Kidney epithelial cell (primary cell): Measurements from ENCODE around the gene HMCN1. TPM values are rescaled to one million over a fixed set of nuclear protein-coding genes. Genes with fewer than 3 reads are reported as not detected.
A peak's percentile ranks its signal among the peaks of the same experiment; 100 is the strongest.

Source experiments
- DNase-seq: peaks from one replicate; pipeline ENCODE4 v3.0.0-alpha.2; 2010; ENCODE audit warnings: low read depth
- H3K27me3 ChIP-seq: 2 replicates; pipeline ENCODE4 v1.6.0; 2011; ENCODE audit warnings: low read length; ENCODE audit not compliant: control insufficient read depth, insufficient read depth
- H3K36me3 ChIP-seq: 2 replicates; pipeline ENCODE4 v1.5.1; 2011; ENCODE audit warnings: low read length; ENCODE audit not compliant: control insufficient read depth, insufficient read depth
- H3K4me3 ChIP-seq: 2 replicates; pipeline ENCODE4 v1.5.1; 2011; ENCODE audit warnings: low read depth, mild to moderate bottlenecking, control low read depth, low read length
- total RNA-seq: library from RNA; depleted of rRNA; stranded (reverse); fragments of >200 nt; gene quantifications from 2 replicates; pipeline ENCODE4 v1.2.3, GENCODE V29; 2015
- TF ChIP-seq, protein P1 (sequence below): IDR thresholded peaks from 2 replicates; pipeline ENCODE4 v1.5.1; 2011; ENCODE audit warnings: mild to moderate bottlenecking, moderate library complexity, low read length, control low read depth, inconsistent platforms; ENCODE audit not compliant: insufficient read depth, poor library complexity, severe bottlenecking

Gene HMCN1
- total RNA-seq, 1 donor from 2014 or later = 1.3 TPM

DNA sequence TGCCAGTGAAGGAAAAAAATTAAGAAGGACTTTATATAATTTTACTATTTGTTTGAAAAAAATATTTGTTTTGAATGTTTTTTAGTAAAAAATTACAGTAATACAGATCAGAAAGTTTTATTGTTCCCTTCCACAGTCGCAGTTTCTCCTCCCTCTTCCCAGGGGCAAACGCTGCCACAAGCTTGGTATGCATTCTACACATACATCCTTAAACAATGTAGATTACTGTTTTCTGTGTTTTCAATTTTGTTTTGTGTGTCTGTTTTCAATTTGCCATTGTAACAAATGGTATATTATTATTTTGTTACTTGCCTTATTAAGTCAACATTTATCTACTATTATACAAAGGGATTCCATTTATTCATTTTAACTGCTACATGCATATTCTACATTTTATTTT, 257.1 kb downstream of the HMCN1 start:
- TF ChIP-seq, protein P1, sequence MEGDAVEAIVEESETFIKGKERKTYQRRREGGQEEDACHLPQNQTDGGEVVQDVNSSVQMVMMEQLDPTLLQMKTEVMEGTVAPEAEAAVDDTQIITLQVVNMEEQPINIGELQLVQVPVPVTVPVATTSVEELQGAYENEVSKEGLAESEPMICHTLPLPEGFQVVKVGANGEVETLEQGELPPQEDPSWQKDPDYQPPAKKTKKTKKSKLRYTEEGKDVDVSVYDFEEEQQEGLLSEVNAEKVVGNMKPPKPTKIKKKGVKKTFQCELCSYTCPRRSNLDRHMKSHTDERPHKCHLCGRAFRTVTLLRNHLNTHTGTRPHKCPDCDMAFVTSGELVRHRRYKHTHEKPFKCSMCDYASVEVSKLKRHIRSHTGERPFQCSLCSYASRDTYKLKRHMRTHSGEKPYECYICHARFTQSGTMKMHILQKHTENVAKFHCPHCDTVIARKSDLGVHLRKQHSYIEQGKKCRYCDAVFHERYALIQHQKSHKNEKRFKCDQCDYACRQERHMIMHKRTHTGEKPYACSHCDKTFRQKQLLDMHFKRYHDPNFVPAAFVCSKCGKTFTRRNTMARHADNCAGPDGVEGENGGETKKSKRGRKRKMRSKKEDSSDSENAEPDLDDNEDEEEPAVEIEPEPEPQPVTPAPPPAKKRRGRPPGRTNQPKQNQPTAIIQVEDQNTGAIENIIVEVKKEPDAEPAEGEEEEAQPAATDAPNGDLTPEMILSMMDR = no peak
- no peak for DNase-seq

DNA sequence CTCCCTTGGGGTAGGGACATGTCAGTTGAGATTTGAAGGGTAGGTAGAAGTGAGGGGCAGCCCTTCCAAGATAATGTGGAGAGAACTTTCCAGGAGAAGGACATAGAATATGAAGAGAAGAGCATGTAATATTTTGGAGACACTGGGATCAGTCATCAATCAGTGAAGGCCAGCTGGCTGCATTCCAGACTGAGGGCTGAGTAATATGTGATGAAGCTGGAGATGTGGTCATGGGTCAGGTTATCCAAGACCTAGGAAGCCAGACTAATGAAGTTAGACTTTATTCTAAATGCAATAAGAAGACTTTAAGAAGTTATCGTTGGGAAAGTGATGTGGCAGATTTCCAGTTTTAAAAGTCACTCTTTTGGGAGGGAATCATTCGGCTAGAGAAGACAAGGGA, 262.0 kb downstream of the HMCN1 start:
- TF ChIP-seq, protein P1 = no peak

More for the DNA sequence above, 257.1 kb downstream of the HMCN1 start:
- Histone ChIP-seq H3K36me3 (no peaks in the 10 kb centered on the region), H3K4me3 (no peak overlapping the region), H3K27me3 (no peaks in the 10 kb centered on the region)

DNA sequence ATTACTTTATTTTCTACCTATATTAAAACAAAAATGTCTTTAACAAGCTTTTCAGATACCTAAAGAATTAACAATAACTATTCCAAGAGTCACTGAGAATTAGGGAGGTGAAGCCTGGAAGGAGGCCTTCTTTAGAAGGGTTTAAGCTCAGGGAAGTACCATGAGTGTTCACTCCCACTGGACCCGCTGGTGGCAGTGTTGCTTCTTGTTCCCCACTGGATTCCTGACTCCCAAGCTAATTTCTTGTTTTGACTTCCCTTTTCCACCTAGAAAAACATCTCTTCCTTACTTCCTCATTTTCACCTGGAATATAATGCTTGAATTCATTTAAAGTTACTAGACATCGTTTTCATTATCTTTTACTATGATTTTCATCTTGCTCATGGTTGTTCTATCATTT, 264.2 kb downstream of the HMCN1 start:
- Histone ChIP-seq H3K4me3 (no peak overlapping the region), H3K36me3 (no peaks in the 10 kb centered on the region), H3K27me3 (no peaks in the 10 kb centered on the region)
- no peak for DNase-seq
- TF ChIP-seq, protein P1 = peak; percentile 9

More for the DNA sequence above, 262.0 kb downstream of the HMCN1 start:
- Histone ChIP-seq H3K36me3 (no peaks in the 10 kb centered on the region), H3K4me3 (no peak overlapping the region), H3K27me3 (no peaks in the 10 kb centered on the region)
- DNase-seq = peak; percentile 31

DNA sequence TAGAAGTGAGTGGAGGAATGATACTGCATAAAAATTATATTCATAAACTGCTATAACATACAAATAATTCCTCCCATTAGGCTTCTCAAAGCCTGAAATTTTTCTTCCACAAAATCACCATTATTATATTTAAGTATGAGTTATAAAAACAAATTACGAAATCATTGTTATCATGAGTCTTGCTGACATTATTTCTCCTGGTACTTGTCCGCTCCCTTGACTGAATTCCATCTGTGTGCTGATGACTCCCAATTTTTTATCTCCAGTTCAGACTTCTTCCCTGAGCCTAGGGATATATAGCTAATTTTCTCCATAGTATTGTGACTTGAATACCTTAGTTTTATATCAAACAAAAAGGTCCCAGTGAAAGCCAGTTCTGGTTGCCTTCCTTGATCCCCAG, 268.2 kb downstream of the HMCN1 start:
- H3K36me3 ChIP-seq = no peaks in the 10 kb centered on the region
- no peaks in the 10 kb centered on the region for H3K27me3 ChIP-seq
- TF ChIP-seq, protein P1 = no peak
- H3K4me3 ChIP-seq = no peak overlapping the region
- no peak for DNase-seq

DNA sequence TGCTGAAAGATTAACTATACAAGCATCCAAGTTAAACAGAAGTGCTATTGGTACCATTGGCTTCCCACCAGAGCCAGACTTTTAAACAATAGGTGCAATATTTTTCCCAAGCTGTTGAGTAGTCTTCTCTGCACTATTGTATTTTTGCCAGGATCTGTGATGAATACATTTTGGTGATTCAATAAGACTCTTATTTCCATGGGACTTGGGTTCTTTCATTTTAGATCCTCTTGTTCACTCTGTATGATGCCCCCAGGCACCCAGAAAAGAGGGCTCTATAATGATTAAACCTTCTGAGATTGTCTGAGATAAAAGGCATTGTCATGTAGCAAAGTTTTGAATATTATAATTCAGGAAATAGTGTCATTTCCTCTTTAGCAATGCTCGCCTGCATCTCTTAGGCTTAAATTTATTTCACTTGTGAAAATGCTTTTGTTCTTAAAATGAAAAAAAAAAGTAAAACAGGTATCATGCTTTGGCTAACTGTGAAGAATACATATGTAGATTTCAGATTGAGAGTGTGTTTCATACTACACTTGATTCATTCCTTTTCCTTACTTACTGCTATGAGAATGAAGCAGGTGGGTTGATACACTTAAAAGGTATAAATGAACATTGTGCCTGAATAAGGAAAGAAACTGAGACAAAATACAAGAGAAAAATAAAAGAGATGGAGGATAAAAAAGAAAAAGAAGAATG, 275.0 kb downstream of the HMCN1 start:
- DNase-seq = no peak
- TF ChIP-seq, protein P1 = no peak
- Histone ChIP-seq H3K27me3 (no peaks in the 10 kb centered on the region), H3K4me3 (no peak overlapping the region), H3K36me3 (no peaks in the 10 kb centered on the region)

GRCh38 chr1:186014370-186015037, 280.3 kb downstream of the HMCN1 start:
- Histone ChIP-seq H3K27me3 (no peaks in the 10 kb centered on the region), H3K4me3 (no peak overlapping the region), H3K36me3 (no peaks in the 10 kb centered on the region)
- no peak for DNase-seq
- TF ChIP-seq, protein P1 = no peak
